ENCODE data around the gene ATG3. TPM values are rescaled to one million over a fixed set of nuclear protein-coding genes. Genes with fewer than 3 reads are reported as not detected.

The ATG3 gene
- 39.5 to 55.5 TPM (median 47.6 TPM) in 5 replicates for total RNA-seq (2022; extraction: Qiagen RNA extraction; ENCODE audit: low read depth)

GRCh38 chr3:112561734-112562529 is at the start of gene ATG3, which contains the start of gene SLC35A5:
TSS of gene ATG3 (minus strand) at chr3:112561962. CDS start at chr3:112561528, 434 bp downstream.
TSS of gene SLC35A5 (plus strand) at chr3:112562045. CDS start at chr3:112563404, 1,359 bp downstream.

GRCh38 chr3:112498914-112499711 is 62.6 kb downstream of the ATG3 start, which contains the start of gene BTLA:
TSS of gene BTLA (minus strand) at chr3:112499472. CDS start at chr3:112499358, 114 bp downstream.

Other genes starting within 250 kb of the ATG3 start
- gene CD200, start 228.8 kb downstream of the ATG3 start, total RNA-seq (2022; extraction: Qiagen RNA extraction; ENCODE audit: low read depth), result not detected in 5 replicates
- gene BTLA, start 62.5 kb downstream of the ATG3 start, total RNA-seq (2022; extraction: Qiagen RNA extraction; ENCODE audit: low read depth), result 0.03 TPM in 1 of 5 replicates, not detected in the others
- gene SLC35A5, start 83 bp upstream of the ATG3 start, total RNA-seq (2022; extraction: Qiagen RNA extraction; ENCODE audit: low read depth), result 14.9 to 15.8 TPM (median 15.8 TPM) in 5 replicates
- gene CCDC80, start 79.2 kb upstream of the ATG3 start, total RNA-seq (2022; extraction: Qiagen RNA extraction; ENCODE audit: low read depth), result 30.3 to 64.6 TPM (median 50.7 TPM) in 5 replicates

All from A549 treated with CpdA at 1 μM for 4 hours (cell line).